OCI-LY3 (cell line): ENCODE results near the gene ATP2B1.

ENCODE experiments used
- CTCF ChIP-seq: fragments of 200-600, 300-600 bp; sonication (generic); IDR thresholded peaks from 2 replicates; pipeline ENCODE4 v1.5.1; 2014; ENCODE audit warnings: antibody characterized with exemption, low read length, low read depth
- EZH2phosphoT487 ChIP-seq: fragments of 200-600 bp; shearing (Covaris generic); IDR thresholded peaks from 2 replicates; pipeline ENCODE4 v1.6.1; 2018; ENCODE audit warnings: antibody characterized with exemption, mixed run types, low read depth

GRCh38 chr12:89568484-89568883, 140.2 kb downstream of the ATP2B1 start:
- no peak for TF ChIP-seq CTCF
- no peak for TF ChIP-seq EZH2phosphoT487
